Activated CD4-positive, alpha-beta T cell treated with anti-CD3 and anti-CD28 coated beads, Interleukin-2, amount 50 U/mL, for 16 hours (primary cell): Measurements from ENCODE around the gene TUBA3E.
A peak's percentile ranks its signal among the peaks of the same experiment; 100 is the strongest.
"Not testable (repeated sequence)": the region's sequence is repeated elsewhere in the genome, so short reads cannot be mapped to it uniquely, and the experiment has no call there.

Experiments
- DNase-seq: peaks from one replicate; pipeline ENCODE4 v3.0.0-alpha.2; 2020

The TUBA3E gene

DNA sequence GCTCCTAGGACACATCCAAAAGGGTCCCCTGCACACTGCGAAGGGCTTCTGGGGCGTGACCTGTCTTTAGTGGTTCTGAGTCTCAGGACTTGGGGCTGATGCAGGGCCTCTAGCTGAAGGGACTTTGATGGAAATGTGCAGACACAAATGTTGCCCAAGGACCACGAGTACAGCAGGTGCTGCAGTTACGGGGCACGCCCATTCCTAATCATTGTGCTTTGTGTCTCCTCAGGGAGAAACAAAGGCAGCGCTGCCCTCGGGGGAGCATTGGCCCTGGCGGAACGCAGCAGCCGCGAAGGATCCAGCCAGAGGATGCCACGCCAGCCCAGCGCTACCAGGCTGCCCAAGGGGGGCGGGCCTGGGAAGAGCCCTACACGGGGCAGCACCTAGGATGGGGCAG, 8.0 kb downstream of the TUBA3E start:
- DNase-seq: no peak

DNA sequence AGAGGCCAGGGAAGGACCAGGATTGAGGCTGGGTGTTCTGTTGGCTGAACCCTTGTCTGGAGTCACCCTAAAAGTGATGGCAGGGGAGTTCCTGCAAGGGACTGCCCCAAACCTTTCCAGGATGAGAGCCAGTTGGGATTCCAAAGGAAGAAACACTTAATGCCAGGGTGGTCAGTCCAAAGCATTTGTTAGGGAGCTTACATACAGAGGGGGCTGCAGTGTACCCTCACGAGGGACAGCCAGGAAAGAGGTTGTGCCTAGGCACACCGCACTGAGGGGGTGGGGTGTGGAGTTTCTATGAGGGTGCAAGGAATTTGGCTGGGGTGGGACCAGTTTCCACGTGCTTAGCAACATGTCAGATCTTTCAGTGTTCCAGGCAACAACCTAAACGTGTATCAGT, 9.3 kb downstream of the TUBA3E start:
- not testable (repeated sequence) for DNase-seq

GRCh38 chr2:130187859-130188792, 10.1 kb downstream of the TUBA3E start:
- DNase-seq: not testable (repeated sequence)

GRCh38 chr2:130187268-130187667, 11.0 kb downstream of the TUBA3E start:
- no peak for DNase-seq

DNA sequence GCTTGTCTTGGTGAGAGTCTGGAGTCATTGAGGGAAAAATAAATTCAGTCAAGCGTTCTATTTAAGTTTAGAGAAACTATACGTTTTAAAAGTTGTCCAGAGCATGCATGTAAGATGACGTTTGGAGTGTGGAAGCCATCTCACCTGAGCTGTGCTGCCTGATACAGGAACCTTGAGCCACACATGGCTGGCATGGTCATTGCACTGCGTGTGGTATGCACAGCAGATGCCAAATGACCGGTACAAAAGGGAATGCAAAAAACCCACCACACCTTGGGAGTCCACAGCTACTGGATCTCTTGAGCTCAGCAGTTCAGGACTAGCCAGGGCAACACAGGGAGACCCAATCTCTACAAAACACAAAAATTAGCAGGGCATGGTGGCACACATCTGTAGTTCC, 11.8 kb downstream of the TUBA3E start:
- DNase-seq: no peak

- no peak for DNase-seq
These were observed 12.3 kb downstream of the TUBA3E start for GRCh38 chr2:130185896-130186295.

GRCh38 chr2:130185436-130185835, 12.8 kb downstream of the TUBA3E start:
- DNase-seq: no peak

GRCh38 chr2:130183512-130184373, 14.5 kb downstream of the TUBA3E start:
- no peak for DNase-seq

GRCh38 chr2:130182826-130183511, 15.3 kb downstream of the TUBA3E start:
- DNase-seq: not testable (repeated sequence)

DNA sequence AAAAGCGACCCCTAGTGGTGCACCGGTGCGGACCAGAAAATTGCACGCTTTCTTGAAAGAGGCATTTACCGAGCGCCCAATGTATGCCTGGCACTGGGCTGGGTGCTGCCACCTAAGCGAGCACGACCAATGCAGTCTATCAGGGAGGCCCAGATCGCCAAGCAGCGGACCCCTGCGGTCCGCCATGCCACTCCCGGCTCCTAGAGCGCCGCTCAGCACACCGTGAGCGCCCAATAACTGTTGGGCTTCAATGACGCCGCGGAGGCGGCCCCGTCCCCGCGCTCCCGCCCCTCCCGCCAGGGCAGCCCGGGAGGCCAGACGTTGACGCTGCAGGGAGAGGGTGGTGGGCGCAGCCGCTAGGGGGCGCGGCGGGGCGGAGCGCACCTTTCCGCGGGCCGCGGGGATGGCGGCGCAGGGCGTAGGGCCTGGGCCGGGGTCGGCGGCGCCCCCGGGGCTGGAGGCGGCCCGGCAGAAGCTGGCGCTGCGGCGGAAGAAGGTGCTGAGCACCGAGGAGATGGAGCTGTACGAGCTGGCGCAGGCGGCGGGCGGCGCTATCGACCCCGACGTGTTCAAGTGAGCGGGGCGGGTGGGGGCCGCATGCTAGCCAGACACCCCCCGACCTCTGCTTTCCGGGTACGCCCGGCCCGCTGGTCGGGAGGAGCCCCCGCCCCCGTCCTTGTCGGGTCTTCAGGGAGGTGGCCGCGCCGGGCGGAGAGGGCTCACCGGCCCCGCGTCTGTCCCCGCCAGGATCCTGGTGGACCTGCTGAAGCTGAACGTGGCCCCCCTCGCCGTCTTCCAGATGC, 16.2 kb downstream of the TUBA3E start, which contains the start of gene MZT2B:
Gene MZT2B (plus strand): TSS at position 383 of the 803 bp plus-strand sequence. CDS start 21 bp downstream, at position 404.
- peak; percentile 92 for DNase-seq

DNA sequence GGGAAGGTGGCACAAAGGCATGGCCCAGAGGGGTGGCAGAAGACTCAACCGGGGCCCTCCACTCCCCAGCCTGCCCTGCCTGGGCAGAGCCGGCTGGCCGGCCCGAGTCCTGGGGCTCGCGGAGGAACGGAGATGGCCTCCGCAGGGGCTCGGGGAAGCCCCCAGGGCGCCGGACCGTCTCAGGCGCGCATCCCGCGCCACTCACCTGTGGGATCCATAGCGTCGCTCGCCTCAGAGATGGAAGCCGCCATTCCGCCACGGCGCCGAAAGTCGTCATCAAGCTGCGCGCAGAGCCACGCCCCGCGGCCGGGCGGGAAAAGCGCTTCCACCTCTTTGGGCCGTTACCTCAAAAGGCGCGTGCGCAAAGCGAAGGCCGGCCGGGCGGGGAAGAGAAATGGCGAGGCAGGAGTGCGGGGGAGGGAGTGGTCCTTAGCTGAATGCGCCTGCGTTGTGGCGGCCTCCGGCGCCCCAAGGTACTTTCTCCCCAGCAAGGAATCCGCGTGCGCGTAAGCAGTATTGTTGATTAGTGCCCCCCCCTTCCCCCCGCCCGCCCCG, 16.8 kb downstream of the TUBA3E start, which contains the start of gene SMPD4:
Gene SMPD4 (minus strand): TSS at position 278 of the 555 bp plus-strand sequence. CDS start 5,010 bp downstream, outside the sequence.
- DNase-seq: peak; percentile 96

DNA sequence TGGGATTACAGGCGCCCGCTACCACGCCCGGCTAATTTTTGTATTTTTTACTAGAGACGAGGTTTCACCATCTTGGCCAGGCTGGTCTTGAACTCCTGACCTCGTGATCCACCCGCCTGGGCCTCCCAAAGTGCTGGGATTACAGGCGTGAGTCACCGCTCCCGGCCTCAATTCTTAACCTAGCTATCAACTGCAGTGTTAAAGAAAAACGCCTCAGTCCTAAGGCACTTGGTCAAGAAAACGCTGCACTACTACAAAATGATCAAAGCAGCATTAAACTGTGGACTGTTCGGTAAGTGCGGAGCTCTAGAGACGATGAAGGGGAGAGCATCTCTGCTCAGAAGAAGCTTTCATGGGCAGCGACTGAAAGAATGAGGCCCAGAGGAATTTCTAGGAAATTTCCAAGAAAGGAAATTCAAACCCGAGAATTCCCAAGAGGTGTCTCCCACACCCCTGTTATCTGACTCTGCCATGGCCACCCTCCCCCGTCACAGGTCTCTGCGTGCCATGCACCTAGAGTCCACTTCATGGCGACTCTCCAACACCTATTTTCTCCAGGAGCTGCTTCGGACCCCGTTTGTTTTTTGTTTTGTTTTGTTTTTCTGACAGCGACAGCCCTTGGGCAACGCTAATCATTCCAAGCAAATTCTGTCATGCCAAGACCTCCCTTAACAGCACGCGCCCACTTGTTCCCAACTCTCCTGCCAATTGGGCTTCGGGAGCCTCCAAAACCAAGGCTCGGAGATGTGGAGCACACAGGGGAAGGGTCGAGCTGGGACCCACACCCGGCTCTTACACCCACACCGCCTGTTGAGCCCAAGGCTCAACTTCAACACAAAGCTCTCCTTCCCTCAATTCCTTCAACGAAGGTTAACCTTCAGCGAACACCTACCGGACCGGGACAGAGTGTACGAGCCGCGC, 17.6 kb downstream of the TUBA3E start:
- DNase-seq: not testable (repeated sequence)

DNA sequence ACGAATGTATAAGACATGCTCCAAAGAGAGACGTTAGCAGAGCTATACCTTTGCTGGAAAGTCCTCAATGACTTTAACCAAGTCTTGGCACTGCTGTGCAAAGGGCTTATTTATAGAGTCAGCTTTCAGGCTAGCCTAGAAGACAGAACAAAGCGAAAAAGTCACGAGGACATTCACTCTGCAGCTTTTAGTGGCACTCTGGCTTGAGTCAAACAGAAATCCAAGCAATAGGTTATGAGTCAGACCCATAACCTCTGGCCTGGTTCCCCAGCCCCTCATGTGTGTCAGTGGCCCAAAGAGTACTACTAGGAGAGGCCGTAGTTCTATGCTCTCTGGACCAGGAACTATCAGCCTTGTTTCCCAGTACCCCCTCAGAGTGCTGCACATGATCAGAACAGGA, 23.4 kb downstream of the TUBA3E start:
- DNase-seq: peak; percentile 48

DNA sequence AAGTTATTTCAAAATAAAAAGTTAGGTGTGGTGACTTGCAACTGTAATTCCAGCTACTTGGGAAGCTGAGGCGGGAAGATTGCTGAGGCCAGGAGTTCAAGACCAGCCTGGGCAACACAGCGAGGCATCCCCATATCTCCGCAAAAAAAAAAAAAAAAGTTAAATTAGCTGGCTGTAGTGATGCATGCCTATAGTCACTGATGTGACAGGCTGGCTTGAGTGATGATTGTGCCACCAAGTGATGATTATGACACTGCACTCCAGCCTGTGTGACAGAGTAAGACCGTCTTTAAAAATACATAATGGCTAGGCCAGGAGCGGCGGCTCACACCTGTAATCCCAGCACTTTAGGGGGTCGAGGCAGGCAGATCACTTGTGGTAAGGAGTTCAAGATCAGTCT, 28.3 kb downstream of the TUBA3E start:
- DNase-seq: no peak

DNA sequence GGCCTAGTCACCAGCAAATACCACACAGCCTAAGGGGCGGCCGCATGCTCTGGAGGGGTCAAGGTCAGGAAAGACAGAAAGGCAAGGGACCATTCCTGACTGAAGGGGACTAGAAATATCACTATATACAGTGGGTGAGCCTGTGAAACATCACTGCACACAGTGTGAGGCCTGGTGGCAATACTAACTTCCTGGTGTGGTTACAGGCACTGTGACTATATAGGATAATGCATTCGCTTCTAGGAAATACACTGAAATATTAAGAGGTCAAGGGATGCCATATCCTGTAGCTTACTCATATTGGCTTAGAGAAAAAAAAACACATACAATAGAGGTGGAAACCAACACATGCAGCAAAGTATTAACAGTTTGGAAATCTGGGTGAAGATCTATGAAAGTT, 29.1 kb downstream of the TUBA3E start:
- DNase-seq: peak; percentile 27

DNA sequence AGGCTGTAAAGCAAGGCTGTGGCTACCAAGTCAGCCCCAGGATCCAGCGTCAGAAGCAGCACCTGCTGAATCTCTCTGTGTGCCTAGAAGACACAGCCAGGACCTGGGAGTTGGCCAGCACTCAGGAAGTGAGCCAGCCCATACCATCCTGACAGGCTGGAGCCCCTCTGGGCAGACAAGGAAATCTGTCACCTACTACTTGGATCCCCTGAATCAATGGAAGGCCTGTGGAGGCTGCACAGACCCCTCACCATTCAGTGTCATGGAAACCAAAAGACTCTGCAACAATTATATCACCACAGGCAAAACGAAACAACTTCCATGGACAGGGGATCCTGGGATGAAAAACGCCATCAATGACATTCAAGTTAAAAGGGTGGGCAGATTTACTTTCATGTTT, 31.6 kb downstream of the TUBA3E start:
- not testable (repeated sequence) for DNase-seq

GRCh38 chr2:130165293-130166016, 32.8 kb downstream of the TUBA3E start:
- DNase-seq: no peak

DNA sequence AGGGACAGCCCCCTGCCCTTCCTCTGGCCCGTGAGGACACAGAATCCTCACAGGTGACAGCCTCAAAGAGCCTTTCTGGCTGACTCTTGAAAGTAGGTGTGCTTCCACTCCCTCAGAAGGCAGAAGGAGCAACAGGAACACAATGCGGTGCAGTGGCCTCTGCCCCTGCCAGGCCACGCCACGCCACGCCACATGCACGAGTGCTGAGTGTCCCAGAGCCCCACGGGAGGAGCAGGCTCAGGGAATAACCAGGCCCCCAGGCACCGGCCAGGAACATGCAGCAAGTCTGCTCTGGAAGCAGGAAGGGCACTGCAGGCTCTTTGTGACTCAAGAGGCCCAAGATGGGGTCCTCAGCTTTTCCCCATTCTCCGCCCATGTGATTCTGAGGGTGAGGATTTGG, 35.3 kb downstream of the TUBA3E start:
- DNase-seq: no peak

GRCh38 chr2:130162486-130162885, 35.8 kb downstream of the TUBA3E start:
- not testable (repeated sequence) for DNase-seq
